Measurements from ENCODE around the gene CUBN. TPM values are rescaled to one million over a fixed set of nuclear protein-coding genes. Genes with fewer than 3 reads are reported as not detected.
A peak's percentile ranks its signal among the peaks of the same experiment; 100 is the strongest.
"Not testable (repeated sequence)": the region's sequence is repeated elsewhere in the genome, so short reads cannot be mapped to it uniquely, and the experiment has no call there.

Gene CUBN
- total RNA-seq, 1 donor from 2014 or later: 0.40 TPM

DNA sequence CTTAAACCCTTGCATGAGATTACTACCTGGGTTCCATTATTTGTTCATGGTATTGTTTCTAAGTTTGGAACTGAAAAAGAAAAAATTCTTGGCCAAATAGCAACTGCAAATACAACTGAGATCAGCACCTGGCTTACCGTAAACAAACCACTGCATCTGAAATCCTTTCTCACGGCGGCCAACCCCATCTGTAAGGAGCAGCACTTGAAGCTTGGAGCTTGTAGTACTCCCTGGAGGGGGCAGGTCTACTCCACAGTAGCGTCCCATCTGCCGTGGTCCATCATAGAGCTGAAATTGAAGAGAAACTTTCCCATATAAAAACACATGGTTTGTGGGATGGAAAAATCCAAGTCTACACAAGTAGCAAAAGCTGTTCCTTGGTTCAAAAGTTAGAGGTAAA is 109.9 kb downstream of the CUBN start:
- peak; percentile 57 for DNase-seq (ENCODE audit: low read depth)

DNA sequence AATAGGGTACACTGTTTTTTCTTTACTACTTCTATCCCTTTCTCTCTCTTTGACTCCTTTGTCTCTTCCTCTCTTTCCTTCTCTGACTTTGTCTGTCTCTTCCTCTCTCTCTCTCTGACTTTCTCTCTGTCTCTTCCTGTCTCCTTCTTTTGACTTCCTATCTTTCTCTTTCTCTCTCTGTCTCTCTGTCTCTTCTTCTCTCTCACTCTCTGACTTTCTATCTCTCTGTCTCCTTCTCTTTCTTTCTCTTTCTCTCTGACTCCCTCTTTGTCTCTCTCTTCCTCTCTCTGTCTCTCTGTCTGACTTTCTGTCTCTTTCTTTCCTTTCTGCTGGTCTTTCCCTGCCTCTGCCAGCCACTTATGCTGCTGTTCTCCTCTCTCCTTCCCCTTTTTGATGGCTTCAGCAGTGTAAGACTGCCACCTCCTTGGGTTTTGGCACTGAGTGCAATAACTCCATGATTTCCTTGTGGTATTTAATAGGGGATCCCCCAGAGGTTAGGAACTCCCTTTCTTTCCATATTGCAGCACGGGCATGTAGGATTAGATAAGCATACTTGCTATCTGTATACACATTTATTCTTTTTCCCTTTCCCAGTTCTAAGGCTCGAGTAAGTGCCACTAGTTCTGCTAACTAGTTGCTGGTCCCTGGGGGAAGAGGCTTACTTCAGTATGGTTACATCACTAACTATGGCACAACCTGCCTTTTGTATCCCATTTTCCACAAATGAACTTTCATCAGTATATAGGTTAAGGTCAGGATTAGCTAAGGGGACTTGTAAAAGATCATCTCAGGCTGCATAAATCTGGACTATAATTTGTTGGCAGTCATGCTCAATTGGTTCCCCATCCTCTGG is 116.3 kb downstream of the CUBN start:
- not testable (repeated sequence) for DNase-seq (ENCODE audit: low read depth)

DNA sequence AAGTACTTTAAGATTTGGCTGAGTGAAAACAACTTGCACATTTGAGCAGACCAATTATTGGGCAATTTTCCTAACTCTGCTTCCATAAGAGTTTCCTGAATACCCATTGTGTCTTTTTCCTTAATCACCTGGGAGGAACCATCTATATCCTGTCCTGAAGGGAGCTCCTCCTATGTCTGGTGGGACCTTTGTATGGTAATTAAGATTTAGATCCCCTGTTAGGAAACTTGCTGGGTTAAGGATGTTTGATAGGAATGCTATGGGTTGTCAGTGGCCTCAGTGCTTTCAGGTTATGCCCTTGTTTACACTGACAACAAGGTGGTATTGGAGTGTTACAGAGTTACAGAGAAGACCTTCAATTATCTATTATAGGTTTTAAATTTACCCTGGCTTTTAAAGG is 116.9 kb downstream of the CUBN start:
- not testable (repeated sequence) for DNase-seq (ENCODE audit: low read depth)

DNA sequence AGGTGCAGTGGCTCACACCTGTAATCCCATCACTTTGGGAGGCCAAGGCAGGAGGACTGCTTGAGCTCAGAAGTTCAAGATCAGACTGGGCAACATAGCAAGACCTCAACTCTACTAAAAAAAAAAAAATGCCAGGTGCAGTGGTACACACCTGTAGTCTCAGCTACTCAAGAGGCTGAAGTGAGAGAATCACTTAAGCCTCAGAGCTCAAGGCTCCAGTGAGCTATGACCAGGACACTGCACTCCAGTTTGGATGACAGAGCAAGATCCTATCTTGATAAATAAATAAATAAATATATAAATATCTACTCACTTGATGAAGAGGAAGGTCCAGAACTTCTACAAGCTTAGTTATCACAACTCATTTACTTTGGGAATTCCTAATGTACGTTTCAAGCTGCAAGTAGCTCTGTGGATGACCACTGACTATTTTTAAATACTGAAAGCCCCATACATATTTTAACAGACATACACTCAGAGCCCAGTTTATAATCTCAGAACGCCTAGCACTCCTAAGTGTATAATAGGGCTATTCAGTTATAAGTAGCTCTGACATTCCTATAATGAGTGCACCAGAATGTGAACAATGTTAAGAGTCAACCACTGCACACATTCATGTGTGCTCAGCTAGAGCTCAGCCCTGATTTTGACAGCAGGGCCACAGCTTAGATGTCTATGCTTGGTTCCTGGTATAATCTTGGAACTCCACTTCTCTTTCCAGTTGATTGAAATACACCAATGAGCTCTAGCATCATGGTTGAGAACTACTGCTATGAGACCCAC is 119.1 kb downstream of the CUBN start:
- DNase-seq (ENCODE audit: low read depth): peak; percentile 47

DNA sequence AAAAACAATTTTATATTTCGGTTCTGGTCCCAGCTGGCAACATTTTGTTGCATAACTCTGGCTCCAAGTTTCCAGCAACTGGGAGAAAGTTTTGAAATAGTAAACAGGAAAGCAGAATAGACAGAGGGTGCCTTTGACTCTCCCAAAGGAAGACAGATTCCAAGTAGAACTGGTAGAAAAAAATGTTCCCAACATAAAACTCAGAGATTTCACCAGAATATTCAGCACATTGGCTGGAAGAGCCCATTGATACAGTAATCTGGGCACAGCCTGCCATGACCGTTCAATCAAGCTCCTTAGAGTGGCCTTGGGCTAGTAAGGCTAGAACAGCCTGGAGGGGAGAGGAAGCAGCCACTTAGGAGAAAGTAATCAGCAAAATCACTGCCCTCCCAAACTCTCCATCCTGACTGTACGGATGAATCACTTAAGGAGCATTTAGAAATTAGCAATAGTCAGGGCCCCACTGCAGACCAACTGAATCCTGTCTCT is 120.4 kb downstream of the CUBN start:
- peak; percentile 41 for DNase-seq (ENCODE audit: low read depth)

DNA sequence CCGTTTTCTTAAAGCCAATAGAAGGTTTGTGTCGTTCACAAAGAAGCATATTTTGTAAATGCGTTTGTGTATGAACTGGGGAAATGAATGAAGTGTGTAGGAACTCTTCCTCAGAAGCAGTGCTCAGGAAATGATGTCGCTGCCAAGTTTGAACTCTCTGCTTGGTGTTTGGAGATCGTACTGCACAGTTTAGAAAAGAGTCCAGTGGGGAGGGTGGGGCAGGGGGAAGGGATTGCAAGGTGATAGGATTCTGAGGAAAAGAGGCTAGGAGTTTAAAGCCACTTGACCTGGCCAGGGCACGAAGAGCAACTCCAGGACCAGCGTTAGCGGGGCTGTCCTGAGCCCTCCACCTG is 122.2 kb downstream of the CUBN start:
- DNase-seq (ENCODE audit: low read depth): no peak

DNA sequence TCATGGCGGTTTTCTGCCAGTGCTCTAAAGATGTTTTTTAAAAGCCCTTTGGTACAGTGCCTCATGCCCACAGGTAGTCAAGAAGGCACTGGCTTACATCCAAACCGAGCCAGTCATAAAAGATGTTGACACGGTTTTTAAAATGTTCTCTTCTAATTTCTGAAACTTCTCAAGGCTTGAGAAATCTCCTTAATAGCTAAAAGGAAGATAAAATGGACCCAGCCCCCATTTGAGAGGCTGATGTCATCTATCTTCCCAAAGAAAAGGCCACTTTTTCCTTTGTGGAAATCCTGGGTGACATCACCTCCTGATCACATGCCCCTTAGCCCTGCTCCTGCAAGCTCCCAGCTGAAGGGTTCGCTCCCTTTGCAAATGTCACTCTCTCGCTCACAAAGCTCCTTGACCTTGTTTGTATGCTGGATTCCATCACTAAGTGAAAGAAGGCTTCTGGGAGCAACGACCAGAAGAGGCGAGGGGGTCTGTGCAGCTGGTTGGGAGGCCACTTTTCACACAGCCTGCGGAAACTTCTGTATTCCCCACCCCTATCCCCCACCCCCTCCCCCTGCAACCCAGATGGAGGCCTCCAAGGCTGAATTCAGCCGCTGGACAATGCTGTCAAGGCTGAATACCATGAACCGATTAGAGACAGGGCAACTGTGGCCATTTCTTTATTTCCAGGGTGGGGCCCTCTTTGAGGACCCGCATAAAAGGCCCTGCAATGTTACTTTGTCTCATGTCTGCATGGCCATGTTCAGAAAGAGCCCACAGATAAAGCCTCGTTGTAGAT is 122.8 kb downstream of the CUBN start:
- no peak for DNase-seq (ENCODE audit: low read depth)

DNA sequence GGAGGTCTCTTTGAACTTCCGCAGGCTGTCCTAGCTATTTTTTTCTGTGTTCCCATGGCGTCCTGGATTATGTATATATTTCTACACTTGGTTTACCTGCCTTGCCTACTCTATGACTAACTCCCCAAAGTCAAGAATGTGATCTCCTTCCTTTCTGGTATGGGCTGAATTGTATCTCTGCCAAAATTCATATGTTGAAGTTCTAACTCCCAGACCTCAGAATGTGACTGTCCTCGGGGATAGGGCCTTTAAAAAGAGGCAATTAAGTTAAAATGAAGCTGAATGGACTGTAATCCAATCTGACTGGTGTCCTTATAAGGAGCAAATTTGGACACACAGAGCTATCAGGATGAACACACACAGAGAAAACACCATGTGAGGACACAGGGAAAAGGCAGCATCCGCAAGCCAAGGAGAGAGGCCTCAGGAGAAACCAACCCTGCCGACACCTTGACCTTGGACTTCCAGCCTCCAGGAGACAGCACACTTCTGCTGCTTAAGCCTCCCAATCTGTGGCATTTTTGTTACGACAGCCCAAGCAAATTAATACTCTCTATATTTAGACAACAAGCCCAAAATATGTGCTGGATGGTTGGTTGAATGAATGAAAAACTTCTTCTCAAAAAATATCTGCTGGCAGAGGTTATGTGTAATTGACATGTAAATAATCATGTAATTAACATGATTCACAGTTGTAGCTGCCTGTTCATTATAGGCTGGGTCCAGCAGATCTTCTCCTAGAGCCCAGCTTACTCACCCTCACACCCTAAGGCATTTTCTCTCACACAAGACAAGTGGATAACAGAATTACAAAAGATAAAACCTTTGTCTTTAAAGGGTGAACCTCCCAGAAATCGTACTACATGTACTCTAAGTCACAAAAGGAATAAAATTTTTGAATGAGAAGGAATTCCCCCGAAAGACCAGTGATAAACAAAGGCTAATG is 123.7 kb downstream of the CUBN start:
- DNase-seq (ENCODE audit: low read depth): no peak

DNA sequence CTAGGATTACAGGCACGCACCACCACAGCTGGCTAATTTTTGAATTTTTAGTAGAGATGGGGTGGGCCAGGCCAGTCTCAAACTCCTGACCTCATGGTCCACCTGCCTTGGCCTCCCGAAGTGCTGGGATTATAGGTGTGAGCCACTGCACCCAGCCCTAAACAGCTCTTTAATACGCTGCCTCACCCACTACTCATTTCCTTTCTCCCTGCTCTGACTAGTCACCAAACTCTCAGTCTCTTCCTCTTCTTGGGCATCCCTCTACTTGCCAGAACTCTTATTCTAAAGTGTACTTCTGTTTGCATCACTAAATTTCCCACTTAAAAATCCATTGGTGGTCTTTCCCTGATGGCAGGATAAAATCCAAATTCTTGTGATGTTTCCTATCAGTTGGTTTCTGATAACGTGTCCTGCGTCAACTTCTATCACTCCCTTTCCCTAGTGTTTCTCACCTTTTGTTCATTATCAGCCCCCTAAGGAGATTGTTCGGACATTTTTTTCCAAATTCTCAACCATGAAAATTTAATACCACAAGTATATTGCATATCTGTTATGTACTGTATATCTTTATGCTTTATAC is 124.7 kb downstream of the CUBN start:
- DNase-seq (ENCODE audit: low read depth): no peak

DNA sequence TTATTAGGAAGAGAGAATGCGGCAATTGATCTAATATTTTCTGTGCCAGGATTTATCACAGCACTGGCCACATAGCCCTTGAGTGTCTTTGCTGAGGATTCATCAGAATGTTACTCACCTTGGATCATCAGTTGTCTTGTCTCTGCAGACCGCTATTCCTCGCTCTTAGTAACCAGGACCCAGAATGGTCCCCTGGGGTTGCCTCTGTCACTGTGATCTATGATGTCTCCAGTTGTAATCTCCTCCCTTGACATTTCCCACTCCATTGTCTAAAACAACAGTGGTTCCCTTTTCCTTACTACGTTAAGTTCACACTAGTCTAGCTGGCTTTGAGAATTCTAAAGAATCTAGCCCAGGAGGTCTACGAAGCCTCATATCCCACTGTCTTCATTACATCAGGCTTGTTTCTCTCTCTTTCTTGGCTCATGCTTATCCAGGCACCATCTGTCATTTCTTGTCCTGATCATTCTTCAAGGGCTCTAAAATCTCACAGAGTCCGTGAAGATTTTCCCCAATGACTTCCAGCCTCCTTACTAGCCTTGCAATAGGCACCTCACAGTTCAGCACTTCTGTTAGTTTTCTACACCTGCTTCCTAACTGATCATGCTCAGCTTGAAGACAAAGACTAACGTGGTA is 125.8 kb downstream of the CUBN start:
- no peak for DNase-seq (ENCODE audit: low read depth)

DNA sequence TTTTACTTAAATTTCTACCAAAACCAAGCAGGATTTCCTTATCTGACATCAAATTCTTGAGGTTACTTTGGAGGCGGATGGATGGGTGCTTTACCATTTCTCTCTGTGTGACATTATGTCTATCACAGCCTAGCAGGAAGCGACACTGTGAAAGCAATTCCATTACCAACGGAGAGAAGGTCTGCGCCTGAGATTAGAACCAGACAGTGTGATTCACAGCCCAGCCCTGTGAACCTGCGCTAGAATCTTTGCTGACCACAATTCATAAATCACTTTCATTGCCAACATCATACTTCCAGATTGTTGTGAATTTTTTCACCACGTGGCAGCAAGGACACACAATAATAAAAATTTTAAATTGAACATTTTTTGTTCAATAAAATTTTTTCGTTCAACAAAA is 126.5 kb downstream of the CUBN start:
- DNase-seq (ENCODE audit: low read depth): peak; percentile 84

DNA sequence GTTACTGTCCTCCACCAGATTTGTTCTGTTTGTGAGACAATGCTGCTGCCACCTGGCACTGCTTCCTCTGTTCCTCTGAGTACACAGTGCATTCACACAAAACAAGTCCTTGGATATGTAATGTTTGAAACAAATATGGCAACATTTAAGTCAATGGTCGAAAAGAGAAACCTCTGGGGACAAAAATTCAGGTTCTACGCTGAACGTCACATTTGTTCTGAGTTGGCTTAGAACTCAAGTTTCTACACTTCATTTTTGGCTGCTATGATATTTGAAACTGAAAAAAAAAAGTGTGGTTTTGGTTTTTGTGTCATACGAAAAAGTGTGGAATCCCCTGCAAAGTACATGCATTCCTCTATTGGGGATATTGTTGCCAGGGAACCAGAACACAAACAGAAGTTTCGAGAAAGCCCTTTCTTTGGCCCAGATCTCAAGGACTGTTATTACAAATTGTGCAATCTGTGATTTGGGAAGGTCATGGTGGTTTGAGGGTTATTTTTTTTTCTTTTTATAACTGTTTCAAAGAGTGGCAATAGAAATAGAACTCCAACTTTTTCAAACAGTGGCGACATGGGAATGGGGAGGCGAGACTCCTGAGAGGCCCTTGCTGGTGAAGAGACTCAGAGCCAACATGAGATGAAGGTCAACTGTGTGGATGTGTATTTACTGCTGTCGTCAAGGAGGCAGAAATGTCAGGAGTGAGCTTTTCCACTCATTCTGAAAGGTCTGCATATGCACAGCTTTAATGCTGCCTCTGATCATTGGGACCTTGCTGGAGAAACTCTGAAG is 127.5 kb downstream of the CUBN start:
- DNase-seq (ENCODE audit: low read depth): peak; percentile 86

DNA sequence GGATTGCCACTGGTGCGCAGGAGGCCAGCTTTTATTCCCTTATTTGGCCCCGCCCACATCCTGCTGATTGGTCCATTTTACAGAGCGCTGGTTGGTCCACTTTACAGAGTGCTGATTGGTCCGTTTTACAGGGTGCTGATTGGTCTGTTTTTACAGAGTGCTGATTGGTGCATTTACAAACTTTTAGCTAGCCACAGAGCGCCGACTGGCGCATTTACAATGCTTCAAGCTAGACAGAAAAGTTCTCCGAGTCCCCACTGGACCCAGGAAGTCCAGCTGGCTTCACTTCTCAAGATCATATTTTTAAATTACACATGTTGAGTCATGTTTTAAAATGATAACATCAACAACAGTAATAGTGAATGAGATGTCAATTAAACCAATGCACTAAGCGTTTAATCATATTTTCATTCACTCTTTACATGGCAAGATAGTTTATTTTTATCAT is 128.3 kb downstream of the CUBN start:
- DNase-seq (ENCODE audit: low read depth): peak; percentile 52

DNA sequence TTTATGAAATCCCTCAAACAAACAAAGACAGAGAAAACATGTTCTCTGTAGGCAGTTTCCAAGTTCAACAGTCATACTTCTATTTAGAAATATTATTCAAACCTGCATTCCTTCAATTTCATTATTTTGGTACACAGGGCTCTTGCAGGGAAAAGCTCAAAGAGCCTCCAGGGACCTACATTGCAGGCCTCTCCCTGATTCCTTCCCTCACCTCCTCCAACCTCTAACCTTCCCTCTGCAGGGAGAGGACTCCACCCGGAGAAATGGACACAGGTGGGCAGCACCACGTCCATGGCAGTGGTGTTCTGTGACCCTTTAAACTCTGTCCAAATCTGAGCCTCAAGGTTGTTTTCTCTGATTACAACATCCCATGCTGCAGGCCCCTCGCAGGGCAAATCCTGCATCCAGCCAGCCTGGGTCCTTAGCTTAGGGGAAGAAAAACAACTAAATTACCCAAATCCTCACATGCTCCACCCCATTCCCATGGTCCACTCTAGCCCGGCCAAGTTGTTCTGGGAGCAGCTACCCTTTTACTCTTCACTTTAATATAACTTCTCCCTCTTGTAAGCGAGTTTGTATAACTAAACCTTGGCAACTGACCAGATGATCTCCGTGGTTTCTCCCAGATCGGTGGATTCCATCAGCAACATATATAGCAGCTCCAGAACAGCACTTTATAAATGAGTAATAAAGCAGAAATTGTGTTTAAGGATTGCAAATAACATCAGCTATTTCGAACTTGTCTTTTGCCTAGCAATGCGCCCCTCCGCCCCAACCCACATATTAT is 129.8 kb downstream of the CUBN start:
- no peak for DNase-seq (ENCODE audit: low read depth)

DNA sequence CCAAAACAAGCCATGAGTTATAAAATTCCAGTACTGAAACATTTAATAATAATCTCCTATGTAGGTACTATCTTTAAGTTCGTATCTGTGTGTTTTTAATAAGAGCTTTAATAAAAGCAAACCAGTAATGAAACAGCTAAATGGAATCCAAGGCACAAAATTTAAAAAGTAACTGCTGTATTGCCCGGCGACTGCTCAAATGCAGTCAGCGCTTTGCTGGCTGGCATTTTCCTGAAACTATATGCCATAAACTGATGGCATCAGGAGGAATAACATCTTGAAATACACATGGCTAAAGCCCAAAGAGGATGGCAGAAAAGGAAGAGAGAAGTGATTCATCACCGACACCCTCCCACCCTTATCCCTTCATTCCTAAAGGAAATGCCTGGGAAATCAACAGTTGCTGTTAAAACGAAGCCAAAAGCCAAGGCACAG is 133.1 kb downstream of the CUBN start:
- peak; percentile 33 for DNase-seq (ENCODE audit: low read depth)

DNA sequence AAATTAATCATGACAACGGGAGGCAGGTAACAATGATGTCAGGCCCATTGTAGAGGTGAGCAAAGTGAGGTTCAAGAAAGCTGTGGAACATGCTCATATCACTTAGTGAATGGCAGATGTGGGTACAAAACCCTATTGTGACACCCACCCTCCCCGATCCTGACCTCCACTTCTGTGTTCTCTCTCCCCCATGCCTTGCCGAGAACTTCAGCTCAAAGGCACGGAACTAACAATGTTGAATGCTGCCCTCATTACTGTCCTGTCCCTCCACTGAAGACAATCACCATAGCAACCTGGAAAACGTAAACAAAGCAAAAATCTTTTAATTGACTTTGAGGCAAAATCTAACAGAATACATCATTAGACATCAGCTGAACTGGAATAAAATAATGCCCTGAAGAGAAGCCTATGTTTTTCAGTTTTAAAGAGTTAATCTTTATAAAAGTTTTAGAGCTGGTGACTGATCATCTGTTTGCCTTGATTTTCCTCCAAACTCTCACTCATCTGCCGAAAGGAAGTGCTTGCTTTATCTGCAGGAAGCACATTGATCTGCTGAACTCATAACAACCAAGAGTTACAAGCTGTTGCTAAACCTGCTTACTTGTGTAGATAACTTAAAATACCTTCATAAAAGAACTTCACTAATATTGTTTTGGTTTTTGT is 133.6 kb downstream of the CUBN start:
- DNase-seq (ENCODE audit: low read depth): peak; percentile 18

DNA sequence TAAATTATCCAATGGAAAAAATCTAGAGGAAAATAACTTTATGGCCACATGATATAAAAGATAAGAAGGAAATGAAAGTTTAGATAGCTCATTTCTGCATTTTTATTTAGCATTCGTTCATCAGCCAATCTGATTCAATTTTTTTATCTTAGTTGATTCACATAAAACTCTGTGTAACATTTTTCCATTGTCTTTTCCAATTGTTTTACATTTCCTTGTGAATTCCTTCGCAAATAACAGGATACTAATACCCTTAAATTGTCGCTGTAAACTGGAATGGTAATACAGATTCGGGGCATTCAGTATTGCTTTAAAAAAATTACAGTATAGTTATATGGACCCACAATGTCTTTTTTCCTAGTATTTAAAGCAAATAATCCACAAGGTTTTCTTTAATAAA is 136.4 kb downstream of the CUBN start:
- DNase-seq (ENCODE audit: low read depth): no peak
